Forelimb muscle (tissue), 1 donor: Measurements from ENCODE around the gene GFER. TPM values are rescaled to one million over a fixed set of nuclear protein-coding genes. Genes with fewer than 3 reads are reported as not detected.
A peak's percentile ranks its signal among the peaks of the same experiment; 100 is the strongest.
"Not testable (repeated sequence)": the region's sequence is repeated elsewhere in the genome, so short reads cannot be mapped to it uniquely, and the experiment has no call there.

ENCODE experiments used
- DNase-seq: peaks from one replicate; pipeline ENCODE4 v3.0.0-alpha.2; 2013; ENCODE audit warnings: low read depth
- polyA plus RNA-seq: library from polyadenylated mRNA; unstranded; fragments of 120-200 nt; gene quantifications from one replicate; pipeline ENCODE4 v1.2.1, GENCODE V29; 2013; ENCODE audit not compliant: insufficient read length

Gene GFER
- polyA plus RNA-seq, 1 donor, result 16.2 TPM

- no peak for DNase-seq
These were observed 21.7 kb downstream of the GFER start for GRCh38 chr16:2005646-2006045.

GRCh38 chr16:2006317-2006716 is 22.3 kb downstream of the GFER start:
- no peak for DNase-seq

GRCh38 chr16:2007081-2007836 is 23.3 kb downstream of the GFER start:
- no peak for DNase-seq

GRCh38 chr16:2008009-2008526 is 24.1 kb downstream of the GFER start:
- no peak for DNase-seq

- no peak for DNase-seq
These were observed 24.7 kb downstream of the GFER start for GRCh38 chr16:2008631-2009163.

- DNase-seq, result no peak
These were observed 25.2 kb downstream of the GFER start for GRCh38 chr16:2009164-2009711.

GRCh38 chr16:2009791-2010510 is 26.0 kb downstream of the GFER start, which contains the start of gene ZNF598:
ZNF598 (minus strand) TSS chr16:2009821.
- DNase-seq, result peak; percentile 66

GRCh38 chr16:2011726-2012125 is 27.7 kb downstream of the GFER start:
- not testable (repeated sequence) for DNase-seq

- no peak for DNase-seq
These were observed 29.5 kb downstream of the GFER start for GRCh38 chr16:2013527-2013926.

GRCh38 chr16:2015117-2015946 is 31.3 kb downstream of the GFER start:
- DNase-seq, result no peak

- no peak for DNase-seq
These were observed 31.9 kb downstream of the GFER start for GRCh38 chr16:2015947-2016208.

GRCh38 chr16:2016407-2016922 is 32.5 kb downstream of the GFER start:
- no peak for DNase-seq

GRCh38 chr16:2019518-2019920 is 35.5 kb downstream of the GFER start, which contains the start of gene NPW:
NPW (plus strand) TSS chr16:2019785.
- DNase-seq, result no peak

GRCh38 chr16:2019921-2020831 is 36.2 kb downstream of the GFER start:
- DNase-seq, result no peak

- DNase-seq, result no peak
These were observed 38.7 kb downstream of the GFER start for GRCh38 chr16:2022723-2023091.

GRCh38 chr16:2023092-2024031 is 39.4 kb downstream of the GFER start:
- no peak for DNase-seq

GRCh38 chr16:2024032-2024420 is 40.0 kb downstream of the GFER start:
- no peak for DNase-seq

- DNase-seq, result no peak
These were observed 41.3 kb downstream of the GFER start for GRCh38 chr16:2025251-2025650.

- DNase-seq, result no peak
These were observed 42.0 kb downstream of the GFER start for GRCh38 chr16:2025878-2026460.
